ENCODE data around the gene THSD7B. TPM values are rescaled to one million over a fixed set of nuclear protein-coding genes. Genes with fewer than 3 reads are reported as not detected.

Gene THSD7B
- total and polyA plus RNA-seq, 2 of the 8 experiments (the other 6 are each of a cell fraction or from before 2014, with no cell fraction given), result 0.60 to 2.9 TPM

DNA sequence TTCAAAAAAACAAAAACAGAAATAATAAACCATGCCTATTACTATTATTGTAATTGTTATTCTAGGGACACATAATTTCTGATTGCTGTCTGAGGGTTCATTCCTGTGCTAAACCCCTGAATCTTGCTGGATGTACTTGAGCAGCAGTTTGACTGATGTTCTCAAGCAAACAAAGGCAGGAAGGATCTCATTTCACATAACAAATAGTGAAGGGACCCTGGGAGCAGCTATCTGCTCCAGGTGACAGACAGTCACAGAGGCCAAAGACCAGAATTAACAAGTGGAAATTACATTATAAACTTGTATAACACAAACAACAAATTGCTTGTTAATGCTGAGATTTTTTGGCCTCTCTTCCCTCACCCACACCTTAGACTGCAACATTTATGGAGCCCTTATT, 284.2 kb downstream of the THSD7B start:
- Histone ChIP-seq H4K5ac (ENCODE audit: insufficient read length, low read depth, low read length) (no peak overlapping the region), H2BK120ac (replicated peaks; ENCODE audit: low read depth, low read length) (no peak overlapping the region), H3K9ac (replicated peaks in 1 of 4; ENCODE audit: extremely low read depth in 1 of 4, low read depth in 3 of 4, low read length in 3 of 4) (no peak overlapping the region), H3K27me3 (replicated peaks in 1 of 4; ENCODE audit: control insufficient read depth in 3 of 4, extremely low read depth in 1 of 4, insufficient read depth in 3 of 4, low read length in 3 of 4) (no peaks in the 10 kb centered on the region), H3K4me1 (replicated peaks in 1 of 4; ENCODE audit: control insufficient read depth in 3 of 4, insufficient read depth in 4 of 4, low read length in 3 of 4) (no peaks in the 10 kb centered on the region), H3K4ac (replicated peaks; ENCODE audit: insufficient read length, low read depth, low read length) (no peak overlapping the region), H4K91ac (replicated peaks; ENCODE audit: insufficient read length, low read length) (no peak overlapping the region), H2BK15ac (ENCODE audit: low read length) (no peak overlapping the region), H2BK20ac (ENCODE audit: low read length) (no peak overlapping the region), H3K23me2 (ENCODE audit: low read depth, low read length) (no peaks in the 10 kb centered on the region; the same call in 1 of the 2 replicates), H2AFZ (ENCODE audit: low read length) (no peak overlapping the region), H3K9me3 (ENCODE audit: insufficient read depth in 2 of 2, low read depth in 1 of 2, low read length in 1 of 2) (no peaks in the 10 kb centered on the region), H3K4me2 (ENCODE audit: insufficient read depth in 1 of 2, low read depth in 2 of 2, low read length in 2 of 2) (no peak overlapping the region), H3K18ac (ENCODE audit: extremely low read depth, low read length) (no peak overlapping the region), H3K56ac (replicated peaks; ENCODE audit: insufficient read length, low read depth, low read length) (no peak overlapping the region), H2AK5ac (ENCODE audit: low read depth, low read length) (no peak overlapping the region), H3K4me3 (ENCODE audit: extremely low read depth in 1 of 4, insufficient read depth in 2 of 4, low read depth in 3 of 4, low read length in 4 of 4) (no peak overlapping the region), H2BK5ac (ENCODE audit: low read depth, low read length) (no peak overlapping the region), H3K79me2 (ENCODE audit: control insufficient read depth in 1 of 2, insufficient read depth in 2 of 2, low read length in 2 of 2) (no peaks in the 10 kb centered on the region), H4K8ac (ENCODE audit: extremely low read depth, insufficient read depth, low read length) (no peak overlapping the region), H3K14ac (ENCODE audit: insufficient read length) (no peak overlapping the region), H3K27ac (ENCODE audit: low read depth, low read length) (no peak overlapping the region), H3K79me1 (ENCODE audit: low read depth, low read length) (no peaks in the 10 kb centered on the region), H3K36me3 (ENCODE audit: control insufficient read depth in 2 of 4, insufficient read depth in 4 of 4, low read length in 3 of 4) (no peaks in the 10 kb centered on the region), H2BK12ac (ENCODE audit: low read depth, low read length) (no peak overlapping the region), H3K23ac (ENCODE audit: insufficient read length) (no peak overlapping the region), H4K20me1 (replicated peaks in 1 of 2; ENCODE audit: control insufficient read depth in 1 of 2, insufficient read depth in 2 of 2, low read length in 2 of 2) (no peaks in the 10 kb centered on the region)
- no peak for DNase-seq (ENCODE audit: low read depth in 1 of 2, low spot score in 2 of 2)
- TF ChIP-seq CBX5 (IDR thresholded peaks at IDR 0.05; ENCODE audit: low read depth, low read length) (no peak), SAP30 (IDR thresholded peaks at IDR 0.05; ENCODE audit: insufficient read depth, insufficient replicate concordance, low read length) (no peak)
- POLR2A ChIA-PET (ENCODE audit: partially characterized antibody), result no interaction called here
- CTCF ChIA-PET (ENCODE audit: partially characterized antibody), result interaction anchor here (0.6 to 2.7 kb wide), 7 partner anchors 14 to 790 kb away, joined by 3 to 14 read pairs (median 3); no protein-coding TSS in a partner anchor
- no peak for FAIRE-seq
